GM23248 (cell line): ENCODE results near the gene MOV10L1. TPM values are rescaled to one million over a fixed set of nuclear protein-coding genes. Genes with fewer than 3 reads are reported as not detected.

Source experiments
- DNase-seq: peaks from one replicate; pipeline ENCODE4 v3.0.0-alpha.2; 2015
- H2AFZ ChIP-seq: fragments of 200-600 bp; sonication (generic); 2 replicates; pipeline ENCODE4 v1.6.1; 2016; ENCODE audit warnings: antibody characterized with exemption
- H3F3A ChIP-seq: fragments of 200-600 bp; sonication (generic); 2 replicates; pipeline ENCODE4 v1.6.1; 2016; ENCODE audit warnings: mild to moderate bottlenecking, antibody characterized with exemption, mixed run types; ENCODE audit not compliant: insufficient read depth
- H3K27ac ChIP-seq: fragments of 200-600 bp; sonication (generic); 2 replicates; pipeline ENCODE4 v1.5.1; 2016; ENCODE audit warnings: mild to moderate bottlenecking
- H3K27me3 ChIP-seq: fragments of 200-600 bp; sonication (generic); replicated peaks from 2 replicates; pipeline ENCODE4 v1.6.1; 2016; ENCODE audit warnings: mild to moderate bottlenecking; ENCODE audit not compliant: insufficient read depth
- H3K36me3 ChIP-seq: fragments of 200-600 bp; sonication (generic); 2 replicates; pipeline ENCODE4 v1.6.1; 2016; ENCODE audit warnings: low read depth, mild to moderate bottlenecking
- H3K4me1 ChIP-seq: fragments of 200-600 bp; sonication (generic); 2 replicates; pipeline ENCODE4 v1.6.1; 2016; ENCODE audit warnings: mild to moderate bottlenecking; ENCODE audit not compliant: insufficient read depth
- H3K4me2 ChIP-seq: fragments of 200-600 bp; sonication (generic); one replicate; pipeline ENCODE4 v1.6.1; 2016; ENCODE audit warnings: mild to moderate bottlenecking; ENCODE audit not compliant: unreplicated experiment
- H3K4me3 ChIP-seq: fragments of 200-600 bp; sonication (generic); 2 replicates; pipeline ENCODE4 v1.5.1; 2016; ENCODE audit warnings: mild to moderate bottlenecking
- H3K79me2 ChIP-seq: fragments of 200-600 bp; sonication (generic); 2 replicates; pipeline ENCODE4 v1.6.1; 2016; ENCODE audit warnings: mild to moderate bottlenecking; ENCODE audit not compliant: insufficient read depth
- H3K9ac ChIP-seq: fragments of 200-600 bp; sonication (generic); 2 replicates; pipeline ENCODE4 v1.6.1; 2016; ENCODE audit warnings: mild to moderate bottlenecking
- H3K9me2 ChIP-seq: fragments of 200-600 bp; sonication (generic); 2 replicates; pipeline ENCODE4 v1.6.1; 2016; ENCODE audit warnings: mixed run types, mild to moderate bottlenecking, moderate library complexity; ENCODE audit not compliant: insufficient read depth
- H3K9me3 ChIP-seq: fragments of 200-600 bp; sonication (generic); one replicate; pipeline ENCODE4 v1.6.1; 2017; ENCODE audit warnings: low read depth
- H4K20me1 ChIP-seq: fragments of 200-600 bp; sonication (generic); 2 replicates; pipeline ENCODE4 v1.6.0; 2016; ENCODE audit not compliant: insufficient read depth
- EZH2 ChIP-seq: fragments of 200-600 bp; sonication (generic); IDR thresholded peaks from 2 replicates; pipeline ENCODE4 v1.6.1; 2018; ENCODE audit warnings: antibody characterized with exemption, mild to moderate bottlenecking; ENCODE audit not compliant: insufficient read depth, poor library complexity, severe bottlenecking
- EZH2phosphoT487 ChIP-seq: fragments of 200-600 bp; sonication (generic); IDR thresholded peaks from 2 replicates; pipeline ENCODE4 v1.6.1; 2018; ENCODE audit warnings: antibody characterized with exemption, moderate library complexity, mild to moderate bottlenecking, low read depth; ENCODE audit not compliant: insufficient read depth
- WGBS, 2 experiments: methylation state at CpG; one replicate each; pipeline ENCODE4 v1.1.6; 2015 to 2017; ENCODE audit warnings: low lambda C conversion rate in 2 of 2, low coverage in 1 of 2; ENCODE audit errors: missing lambda C conversion rate in 2 of 2; 5-methylcytosine and 5-hydroxymethylcytosine counted together
- in situ Hi-C: fragments of 300-500 bp; cut with MboI; formaldehyde crosslinking; loops from 2 replicates; pipeline ENCODE4 v1.15.0; 2020
- polyA plus RNA-seq: library from polyadenylated mRNA; unstranded; fragments of >200 nt; fragmentation: Nextera tagmentation; extraction: Ambion mirVana; gene quantifications from 2 replicates; pipeline ENCODE4 v1.2.1, GENCODE V29; 2016
- total RNA-seq: library from RNA; depleted of rRNA; stranded (reverse); fragments of >200 nt; shearing (Covaris generic); gene quantifications from 2 replicates; pipeline ENCODE4 v1.2.3, GENCODE V29; 2014

Gene MOV10L1
- total and polyA plus RNA-seq, 2 experiments from 2014 or later, result not detected

DNA sequence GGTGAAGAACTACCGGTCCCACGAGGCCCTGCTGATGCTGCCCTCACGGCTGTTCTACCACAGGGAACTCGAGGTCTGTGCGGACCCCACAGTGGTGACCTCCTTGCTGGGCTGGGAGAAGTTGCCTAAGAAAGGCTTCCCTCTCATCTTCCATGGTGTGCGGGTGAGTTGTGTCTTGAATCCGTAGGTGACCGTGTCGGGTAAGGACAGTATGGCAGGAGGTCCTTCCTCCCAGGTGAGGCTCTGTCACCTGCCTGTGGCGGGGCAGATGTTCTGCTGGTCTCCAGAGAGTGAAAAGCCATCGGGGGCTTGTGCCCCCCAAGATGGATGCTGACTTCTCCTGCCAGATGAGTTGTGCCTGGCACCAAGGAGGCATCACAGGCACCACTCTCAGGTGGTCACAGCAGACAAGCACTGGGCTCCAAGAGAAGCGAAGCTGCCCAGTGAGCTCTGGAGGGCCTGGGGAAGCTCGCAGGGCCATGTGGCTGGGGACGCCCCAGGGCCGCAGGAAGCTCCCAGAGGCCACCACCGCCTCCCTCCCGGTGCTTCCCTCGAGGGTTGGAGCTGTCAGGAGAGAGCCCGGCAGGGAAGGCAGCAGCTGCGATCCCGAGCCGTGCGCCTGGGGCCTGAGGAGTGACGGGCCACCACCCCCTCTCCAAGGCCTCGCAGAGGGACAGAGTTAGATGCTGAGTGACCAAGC lies 63.4 kb downstream of the MOV10L1 start:
- WGBS, 2 experiments, result 73 to 75% methylated on average over 25 of the region's 25 CpGs
- no peaks in the 10 kb centered on the region for H3K27me3 ChIP-seq
- in situ Hi-C loops, result no loop called here

DNA sequence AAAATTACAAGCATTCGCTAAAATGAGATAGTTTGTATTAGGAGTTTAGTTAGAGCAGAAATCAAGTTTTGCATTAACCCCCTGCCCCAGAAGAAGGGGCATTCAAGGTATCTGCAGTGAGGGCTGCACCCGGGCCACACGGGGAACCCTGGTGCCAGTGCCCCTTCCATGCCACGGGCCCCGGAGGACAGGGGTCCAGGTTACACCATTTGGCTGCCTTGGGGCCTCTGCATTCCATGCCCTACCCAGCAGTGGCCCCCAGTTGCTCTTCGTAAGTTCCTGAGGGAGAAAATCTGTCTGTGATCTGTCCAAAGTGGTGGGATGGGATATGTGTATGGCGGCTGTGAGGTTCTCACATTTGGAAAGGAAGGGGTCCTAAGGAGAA lies 63.9 kb downstream of the MOV10L1 start:
- Histone ChIP-seq H3K79me2 (no peaks in the 10 kb centered on the region), H3K36me3 (no peaks in the 10 kb centered on the region), H3K4me1 (no peaks in the 10 kb centered on the region), H3K9me2 (no peaks in the 10 kb centered on the region), H4K20me1 (no peaks in the 10 kb centered on the region), H3K9me3 (no peaks in the 10 kb centered on the region), H3F3A (no peaks in the 10 kb centered on the region), H3K4me2 (no peak overlapping the region), H3K27me3 (no peaks in the 10 kb centered on the region), H3K4me3 (no peak overlapping the region), H3K9ac (no peak overlapping the region), H2AFZ (no peak overlapping the region), H3K27ac (no peak overlapping the region)
- 77 to 81% methylated on average over 7 of the region's 7 CpGs for WGBS, 2 experiments
- TF ChIP-seq EZH2, result no peak
- no peak for TF ChIP-seq EZH2phosphoT487
- in situ Hi-C loops, result no loop called here
- DNase-seq, result no peak

More for the DNA sequence above, 63.4 kb downstream of the MOV10L1 start:
- no peak overlapping the region for H2AFZ ChIP-seq
- H3K9me3 ChIP-seq, result no peaks in the 10 kb centered on the region
- no peak for DNase-seq
- no peak overlapping the region for H3K9ac ChIP-seq
- TF ChIP-seq EZH2 (no peak), EZH2phosphoT487 (no peak)
- no peaks in the 10 kb centered on the region for H3K36me3 ChIP-seq
- no peaks in the 10 kb centered on the region for H3F3A ChIP-seq
- H4K20me1 ChIP-seq, result no peaks in the 10 kb centered on the region
- H3K79me2 ChIP-seq, result no peaks in the 10 kb centered on the region
- H3K4me3 ChIP-seq, result no peak overlapping the region
- H3K4me1 ChIP-seq, result no peaks in the 10 kb centered on the region
- H3K27ac ChIP-seq, result no peak overlapping the region
- no peaks in the 10 kb centered on the region for H3K9me2 ChIP-seq
- H3K4me2 ChIP-seq, result no peak overlapping the region

DNA sequence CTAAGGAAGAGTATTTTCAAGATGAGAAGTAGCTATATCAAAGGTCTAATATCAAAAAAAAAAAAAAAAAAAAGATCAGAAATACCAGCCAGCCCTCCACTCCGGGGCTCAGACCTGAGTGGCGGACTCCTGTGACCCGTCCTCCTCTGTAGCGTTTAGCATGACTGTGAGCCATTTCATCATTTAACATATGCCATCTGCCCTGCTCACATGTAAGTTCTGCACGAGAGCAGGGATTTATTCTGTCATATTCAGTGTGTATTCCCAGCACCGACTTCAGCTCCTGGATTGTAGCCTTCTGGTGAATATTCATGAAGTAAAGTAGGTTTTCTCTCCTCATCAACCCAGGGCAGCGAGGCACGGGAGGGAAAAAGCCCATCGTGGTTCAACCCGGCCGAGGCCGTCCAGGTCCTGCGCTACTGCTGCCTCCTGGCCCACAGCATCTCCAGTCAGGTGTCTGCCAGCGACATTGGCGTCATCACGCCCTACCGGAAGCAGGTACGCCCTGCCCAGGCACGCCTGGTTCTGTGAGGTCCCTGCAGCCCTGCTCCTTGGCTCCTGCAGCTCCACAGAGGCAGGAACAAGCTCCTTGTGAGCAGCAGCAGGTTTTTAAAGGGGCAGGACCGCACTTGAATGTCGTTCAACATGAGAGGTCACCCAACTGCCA lies 68.0 kb downstream of the MOV10L1 start:
- Histone ChIP-seq H3K4me3 (no peak overlapping the region), H3K27me3 (no peaks in the 10 kb centered on the region), H3K9me2 (no peaks in the 10 kb centered on the region), H3K9ac (no peak overlapping the region), H3K27ac (no peak overlapping the region), H3K4me1 (no peaks in the 10 kb centered on the region), H4K20me1 (no peaks in the 10 kb centered on the region), H3F3A (no peaks in the 10 kb centered on the region), H3K4me2 (no peak overlapping the region), H3K36me3 (no peaks in the 10 kb centered on the region), H3K79me2 (no peaks in the 10 kb centered on the region), H3K9me3 (no peaks in the 10 kb centered on the region), H2AFZ (no peak overlapping the region)
- DNase-seq, result no peak
- TF ChIP-seq EZH2phosphoT487 (no peak), EZH2 (no peak)
- 72 to 76% methylated on average over 20 to 21 of the region's 21 CpGs for WGBS, 2 experiments
- in situ Hi-C loops, result no loop called here

DNA sequence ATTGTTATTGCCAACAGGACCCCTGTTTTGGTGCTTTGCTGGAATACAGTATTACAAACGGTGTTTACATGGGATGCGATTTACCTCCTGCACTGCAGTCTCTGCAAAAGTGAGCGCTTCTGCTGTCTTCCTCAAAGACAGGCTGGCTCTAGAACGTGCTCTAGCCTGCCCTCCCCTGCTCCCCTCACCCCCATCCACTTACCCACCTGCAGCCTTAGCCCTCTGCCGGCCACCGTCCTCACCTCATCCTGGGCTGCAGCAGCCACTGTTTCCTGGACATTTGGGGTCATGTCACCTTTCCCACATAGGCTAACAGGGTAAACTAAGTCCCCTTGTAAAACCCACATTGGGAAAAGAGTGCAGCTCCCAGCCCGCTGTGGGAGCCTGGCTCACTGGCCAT lies 71.1 kb downstream of the MOV10L1 start:
- Histone ChIP-seq H3K36me3 (no peaks in the 10 kb centered on the region), H3K9me2 (no peaks in the 10 kb centered on the region), H3K4me3 (no peak overlapping the region), H2AFZ (no peak overlapping the region), H4K20me1 (no peaks in the 10 kb centered on the region), H3K4me1 (no peaks in the 10 kb centered on the region), H3K4me2 (no peak overlapping the region), H3K27me3 (no peaks in the 10 kb centered on the region), H3K79me2 (no peaks in the 10 kb centered on the region), H3F3A (no peaks in the 10 kb centered on the region), H3K27ac (no peak overlapping the region), H3K9me3 (no peaks in the 10 kb centered on the region), H3K9ac (no peak overlapping the region)
- in situ Hi-C loops, result no loop called here
- WGBS, 2 experiments, result 67 to 69% methylated on average over 5 to 7 of the region's 7 CpGs
- no peak for DNase-seq
- no peak for TF ChIP-seq EZH2phosphoT487
